Stimulated activated CD8-positive, alpha-beta memory T cell treated with anti-CD3 and anti-CD28 coated beads, Interleukin-12 subunit alpha, Interleukin-12 subunit beta, amount 100 ng/mL, for 24 hours (primary cell): ENCODE measurements around the gene PXMP2.
A peak's percentile ranks its signal among the peaks of the same experiment; 100 is the strongest.
"Not testable (repeated sequence)": the region's sequence is repeated elsewhere in the genome, so short reads cannot be mapped to it uniquely, and the experiment has no call there.

Experiments
- DNase-seq: peaks from one replicate; pipeline ENCODE4 v3.0.0-alpha.2; 2020; ENCODE audit errors: extremely low read depth

The PXMP2 gene

DNA sequence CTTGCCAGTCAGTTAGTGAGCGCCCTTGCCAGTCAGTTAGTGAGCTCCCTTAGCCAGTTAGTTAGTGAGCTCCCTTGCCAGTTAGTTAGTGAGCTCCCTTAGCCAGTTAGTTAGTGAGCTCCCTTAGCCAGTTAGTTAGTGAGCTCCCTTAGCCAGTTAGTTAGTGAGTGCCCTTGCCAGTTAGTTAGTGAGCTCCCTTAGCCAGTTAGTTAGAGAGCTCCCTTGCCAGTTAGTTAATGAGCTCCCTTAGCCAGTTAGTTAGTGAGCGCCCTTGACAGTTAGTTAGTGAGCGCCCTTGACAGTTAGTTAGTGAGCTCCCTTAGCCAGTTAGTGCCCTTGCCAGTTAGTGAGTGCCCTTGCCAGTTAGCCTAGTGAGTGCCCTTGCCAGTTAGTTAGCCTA is 7.5 kb downstream of the PXMP2 start:
- DNase-seq = not testable (repeated sequence)

GRCh38 chr12:132695431-132695830 is 8.0 kb downstream of the PXMP2 start:
- DNase-seq = no peak

GRCh38 chr12:132698341-132698740 is 11.0 kb downstream of the PXMP2 start:
- no peak for DNase-seq

- DNase-seq = no peak
These were observed 12.9 kb downstream of the PXMP2 start for GRCh38 chr12:132700212-132700822.

DNA sequence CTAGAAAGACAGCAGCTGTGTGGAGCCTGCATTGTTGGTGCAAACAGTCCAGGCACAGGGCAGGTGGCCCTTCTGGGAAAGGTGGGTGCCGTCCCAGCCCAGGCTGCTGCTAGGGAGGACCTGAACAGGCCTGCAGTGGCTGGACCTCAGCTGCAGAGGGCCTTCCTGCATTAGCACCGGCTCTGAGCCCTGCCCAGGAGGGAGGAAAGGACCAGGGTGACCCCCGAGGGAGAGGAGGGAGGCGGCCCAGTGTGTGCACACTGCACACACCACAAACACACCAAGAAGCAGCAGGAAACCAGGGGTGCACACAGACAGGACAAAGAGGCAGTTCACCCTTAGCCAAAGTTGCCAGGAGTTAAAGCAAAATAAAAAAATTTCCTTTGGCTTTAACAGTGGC is 15.3 kb downstream of the PXMP2 start:
- DNase-seq = no peak

DNA sequence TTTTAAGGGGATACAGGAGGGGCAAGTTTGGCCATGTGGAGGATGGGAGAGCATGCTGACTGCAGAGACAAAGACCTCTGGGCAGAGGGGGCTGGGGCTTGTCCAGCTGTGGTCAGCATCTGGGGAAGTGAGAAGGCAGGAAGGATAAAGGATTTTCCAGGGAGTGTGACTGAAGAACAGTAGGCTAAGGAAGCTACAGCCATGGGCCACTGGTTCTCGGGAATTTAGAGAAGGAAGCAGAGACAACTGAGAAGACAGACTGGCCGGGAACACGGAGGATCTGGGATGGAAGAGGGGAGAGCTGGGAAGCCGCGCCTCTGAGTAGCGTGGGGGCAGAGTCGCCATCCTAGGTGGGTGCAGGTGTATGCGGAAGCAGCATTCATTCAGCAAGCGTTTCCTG is 16.3 kb downstream of the PXMP2 start:
- DNase-seq = no peak

- no peak for DNase-seq
These were observed 19.9 kb downstream of the PXMP2 start for GRCh38 chr12:132707241-132707640.

DNA sequence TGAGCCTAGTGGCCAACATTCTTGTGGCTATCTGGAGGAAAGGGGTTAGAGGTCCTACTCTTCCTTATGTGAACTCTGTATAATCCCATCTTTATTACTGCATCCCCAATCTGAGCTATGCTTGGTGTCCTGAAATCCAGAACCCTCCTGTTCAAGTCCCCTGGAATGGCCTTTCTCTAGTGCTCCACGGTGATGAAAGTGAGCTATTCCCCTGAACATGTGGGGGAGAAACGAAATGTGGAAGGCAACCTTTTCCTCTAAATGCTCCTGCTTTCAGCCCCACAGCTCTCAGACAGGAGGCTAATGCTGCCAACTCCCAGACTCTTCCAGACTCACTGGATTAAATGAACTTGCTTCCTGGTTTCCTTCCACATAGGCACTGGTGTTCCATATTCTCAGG is 20.8 kb downstream of the PXMP2 start:
- no peak for DNase-seq

DNA sequence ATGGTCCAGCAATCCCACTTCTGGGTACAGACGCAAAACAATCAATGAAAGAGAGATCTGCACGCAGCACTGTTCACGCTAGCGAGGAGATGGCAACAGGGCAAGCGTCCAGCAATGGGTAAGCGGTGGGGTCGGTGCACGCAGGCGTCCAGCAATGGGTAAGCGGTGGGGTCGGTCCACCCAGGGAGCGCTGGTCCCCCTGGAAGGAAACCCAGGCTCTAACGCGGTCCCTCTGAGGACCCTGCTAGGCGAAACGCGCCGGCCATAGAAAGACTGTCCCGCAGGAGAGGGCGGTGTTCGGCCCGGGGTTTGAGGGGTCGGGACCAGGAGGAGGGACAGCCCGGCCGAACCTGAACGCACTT is 22.6 kb downstream of the PXMP2 start:
- no peak for DNase-seq

GRCh38 chr12:132710405-132711079 is 23.2 kb downstream of the PXMP2 start, which contains the start of gene PGAM5:
Gene PGAM5, plus strand, starts transcription at chr12:132710842. Its CDS starts 35 bp downstream, at chr12:132710877.
- DNase-seq = peak; percentile 69

GRCh38 chr12:132711080-132711843 is 23.9 kb downstream of the PXMP2 start:
- no peak for DNase-seq

- DNase-seq = no peak
These were observed 25.7 kb downstream of the PXMP2 start for GRCh38 chr12:132713123-132713522.

DNA sequence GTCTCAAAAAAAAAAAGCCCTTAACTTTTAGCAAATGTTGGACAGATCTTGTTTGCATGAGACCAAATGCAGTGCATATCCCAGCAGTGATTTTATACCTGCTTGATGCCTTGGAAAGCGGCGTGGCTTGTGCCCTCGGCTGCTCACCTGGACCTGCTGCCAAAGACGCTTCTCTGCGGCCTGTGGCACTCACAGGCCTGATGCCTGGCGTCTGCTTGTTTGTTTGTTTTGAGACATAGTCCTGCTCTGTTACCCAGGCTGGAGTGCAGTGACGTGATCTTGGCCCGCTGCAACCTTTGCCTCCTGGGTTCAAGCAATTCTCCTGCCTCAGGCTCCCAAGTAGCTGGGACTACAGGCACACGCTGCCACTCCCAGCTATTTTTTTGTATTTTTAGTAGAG is 28.5 kb downstream of the PXMP2 start:
- DNase-seq = no peak

DNA sequence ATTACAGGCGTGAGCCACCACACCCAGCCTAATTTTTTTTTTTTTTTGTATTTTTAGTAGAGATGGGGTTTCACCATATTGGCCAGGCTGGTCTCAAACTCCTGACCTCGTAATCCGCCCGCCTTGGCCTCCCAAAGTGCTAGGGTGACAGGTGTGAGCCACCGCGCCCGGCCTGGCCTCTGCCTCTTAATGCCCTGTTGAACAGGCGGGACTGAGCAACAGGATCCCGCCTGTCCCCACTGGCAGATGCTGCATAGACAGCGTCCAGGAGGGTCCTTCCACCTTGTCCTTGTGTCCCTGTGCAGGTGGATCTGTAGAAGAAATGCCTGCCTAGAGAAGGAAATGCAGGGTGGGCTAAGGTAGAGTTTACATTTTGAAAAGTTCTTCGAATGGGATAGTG is 29.0 kb downstream of the PXMP2 start:
- DNase-seq = no peak

- DNase-seq = no peak
These were observed 29.6 kb downstream of the PXMP2 start for GRCh38 chr12:132717011-132717410.

- DNase-seq = no peak
These were observed 30.4 kb downstream of the PXMP2 start for GRCh38 chr12:132717531-132718387.

DNA sequence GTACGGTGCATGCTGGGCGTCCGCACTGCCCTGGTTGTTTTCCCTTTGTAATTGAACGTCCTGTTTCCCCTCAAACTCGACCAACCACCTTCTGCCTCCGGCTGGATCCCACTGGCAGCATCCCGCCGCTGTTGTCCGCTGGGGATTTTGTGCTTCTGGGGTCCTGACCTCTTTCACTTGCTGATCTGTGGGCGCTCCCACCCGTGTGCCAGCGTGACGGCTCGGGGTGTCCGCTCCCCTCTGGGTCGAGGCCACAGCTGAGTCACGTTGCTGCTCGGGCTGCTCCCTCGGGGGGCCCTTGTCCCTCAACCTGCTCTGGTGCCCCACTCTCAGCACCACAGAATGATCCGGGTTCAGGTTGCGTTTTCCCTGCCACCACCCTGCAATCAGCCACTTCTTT is 31.3 kb downstream of the PXMP2 start:
- DNase-seq = no peak

DNA sequence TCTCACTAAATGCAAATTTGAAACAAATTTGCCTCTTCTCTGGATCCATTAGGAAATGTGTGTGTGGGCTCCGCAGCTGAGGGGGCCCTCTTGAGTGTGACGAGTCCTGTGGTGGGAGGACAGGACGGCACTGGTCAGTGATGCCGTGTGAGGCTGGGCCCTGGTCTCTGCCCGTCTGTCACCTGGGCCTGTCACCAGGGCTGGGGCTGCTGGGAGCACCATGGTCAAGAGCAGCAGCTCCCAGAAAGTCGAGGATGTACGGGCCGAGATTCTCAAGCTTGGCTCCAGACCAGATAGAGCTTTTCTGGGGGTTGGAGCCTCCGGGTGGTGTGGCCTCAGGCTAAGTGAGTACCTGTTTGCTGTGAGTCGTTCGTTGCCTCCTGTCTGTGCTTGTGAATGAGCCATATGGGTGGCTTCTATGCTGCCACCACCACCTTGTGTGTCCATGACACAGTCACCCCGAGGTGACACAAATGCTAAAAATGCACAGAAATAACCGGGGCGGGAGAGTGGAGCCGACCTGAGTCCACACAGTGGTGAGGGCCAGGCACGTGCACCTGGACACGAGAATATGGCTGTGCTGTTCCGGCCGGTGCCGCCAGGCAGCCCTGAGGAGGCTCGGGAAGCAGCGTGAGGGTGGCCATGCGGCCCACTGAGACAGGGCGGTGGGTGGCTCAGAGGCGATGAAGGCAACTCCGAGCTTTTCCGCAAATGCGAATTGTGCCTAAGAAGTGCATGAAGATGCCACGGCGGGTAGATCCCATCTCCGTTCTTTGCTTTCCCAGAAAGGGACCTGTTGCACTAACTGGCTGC is 32.0 kb downstream of the PXMP2 start:
- no peak for DNase-seq

DNA sequence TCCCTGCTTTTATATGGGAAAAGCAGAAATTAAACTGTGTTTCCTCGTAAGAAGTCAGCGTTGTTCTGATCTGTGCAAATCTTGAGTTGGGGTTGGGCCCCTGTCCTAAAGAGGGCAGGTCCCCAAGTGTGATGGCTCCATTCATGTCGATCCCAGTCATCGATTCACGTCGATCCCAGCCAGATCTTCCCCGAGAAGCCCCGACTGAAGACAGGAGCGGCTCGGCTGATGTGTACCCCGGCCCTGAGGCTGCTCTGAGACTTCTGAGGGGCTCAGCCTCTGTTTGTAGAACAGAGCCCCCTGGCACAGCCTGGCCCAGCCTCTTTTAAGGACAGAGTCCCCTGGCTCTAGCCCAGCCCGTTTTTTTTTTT is 32.6 kb downstream of the PXMP2 start:
- DNase-seq = no peak

DNA sequence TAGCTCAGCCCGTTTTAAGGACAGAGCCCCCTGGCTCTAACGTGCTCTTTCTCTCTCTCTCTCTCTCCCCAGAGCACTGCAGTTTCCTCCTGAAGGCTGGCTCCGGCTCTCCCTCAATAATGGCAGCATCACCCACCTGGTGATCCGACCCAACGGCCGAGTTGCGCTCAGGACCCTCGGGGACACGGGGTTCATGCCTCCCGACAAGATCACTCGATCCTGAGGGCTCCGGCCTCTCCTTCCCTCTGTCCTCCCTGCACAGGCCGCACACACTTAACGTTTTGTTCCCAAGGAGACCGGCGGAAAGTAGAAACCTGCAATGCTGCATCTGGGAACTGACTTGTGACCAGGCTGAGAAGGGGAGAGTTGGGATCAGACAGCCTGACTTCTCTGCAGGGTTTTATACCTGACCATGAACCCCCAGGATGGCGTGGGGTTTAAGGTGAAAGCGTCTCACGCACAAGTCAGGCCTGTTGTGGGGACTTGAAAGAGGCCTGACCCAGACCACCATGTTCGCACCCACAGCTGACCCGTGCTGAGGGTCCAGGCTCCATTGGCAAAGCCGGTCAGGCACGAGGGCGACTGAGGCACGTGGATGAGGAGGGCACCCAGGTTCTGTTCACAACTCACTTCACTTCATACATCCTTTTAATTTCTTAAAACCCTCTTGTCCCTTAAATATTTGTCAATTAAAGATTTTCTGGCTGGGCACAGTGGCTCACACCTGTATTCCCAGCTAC is 33.4 kb downstream of the PXMP2 start:
- no peak for DNase-seq
